ENCODE data around the gene CACHD1.

Gene CACHD1

GRCh38 chr1:64472805-64473204, 2.9 kb downstream of the CACHD1 start:
- Histone ChIP-seq H3K27me3 (ENCODE audit: control insufficient read depth in 1 of 2, insufficient read depth in 2 of 2, low read length in 2 of 2) (peaks cover 0 to 3% of the 10 kb centered on the region in 2 donors), H3K27ac (ENCODE audit: low read length) (no peak overlapping the region), H3K9ac (ENCODE audit: low read length in 2 of 2) (no peak overlapping the region), H3K9me3 (ENCODE audit: control insufficient read depth in 2 of 2, low read length in 2 of 2) (no peaks in the 10 kb centered on the region), H3K36me3 (ENCODE audit: control insufficient read depth in 2 of 2, insufficient read depth in 2 of 2, low read length in 2 of 2) (no peaks in the 10 kb centered on the region), H3K4me1 (ENCODE audit: control insufficient read depth, insufficient read depth, low read length) (peaks cover 29% of the 10 kb centered on the region), H3K4me3 (ENCODE audit: low read length in 2 of 2) (peak overlapping the region in 1 of 2 donors; percentile 88)

- Histone ChIP-seq H3K9ac (ENCODE audit: low read length in 2 of 2) (no peak overlapping the region), H3K9me3 (ENCODE audit: control insufficient read depth in 2 of 2, low read length in 2 of 2) (no peaks in the 10 kb centered on the region), H3K27me3 (ENCODE audit: control insufficient read depth in 1 of 2, insufficient read depth in 2 of 2, low read length in 2 of 2) (peaks cover 0 to 3% of the 10 kb centered on the region in 2 donors), H3K4me3 (ENCODE audit: low read length in 2 of 2) (no peak overlapping the region), H3K27ac (ENCODE audit: low read length) (no peak overlapping the region), H3K36me3 (ENCODE audit: control insufficient read depth in 2 of 2, insufficient read depth in 2 of 2, low read length in 2 of 2) (no peaks in the 10 kb centered on the region), H3K4me1 (ENCODE audit: control insufficient read depth, insufficient read depth, low read length) (peaks cover 29% of the 10 kb centered on the region)
Observed at GRCh38 chr1:64473367-64473766, 3.4 kb downstream of the CACHD1 start.

DNA sequence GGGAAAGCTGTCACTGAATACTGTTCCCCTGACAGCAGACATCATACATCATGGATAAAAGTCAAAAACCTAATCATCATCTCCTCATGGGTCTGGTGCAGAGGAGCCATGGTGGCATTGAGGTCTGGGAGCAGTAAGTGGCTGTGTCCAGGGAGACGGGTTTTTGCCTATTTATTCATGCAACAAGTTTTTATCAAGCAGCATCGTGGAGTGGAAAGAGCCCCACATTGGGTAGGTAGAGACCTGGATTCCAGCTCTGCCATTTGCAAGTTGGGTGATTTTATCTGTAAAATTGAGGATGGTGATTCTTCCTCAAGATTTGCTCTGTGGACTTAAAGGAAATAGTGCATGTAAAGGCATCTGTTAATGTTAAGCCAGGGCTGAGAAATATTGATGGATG, 4.2 kb downstream of the CACHD1 start:
- peaks cover 0 to 3% of the 10 kb centered on the region in 2 donors for H3K27me3 ChIP-seq (ENCODE audit: control insufficient read depth in 1 of 2, insufficient read depth in 2 of 2, low read length in 2 of 2)
- H3K4me3 ChIP-seq (ENCODE audit: low read length in 2 of 2), result no peak overlapping the region
- no peak overlapping the region for H3K9ac ChIP-seq (ENCODE audit: low read length in 2 of 2)
- no peaks in the 10 kb centered on the region for H3K36me3 ChIP-seq (ENCODE audit: control insufficient read depth in 2 of 2, insufficient read depth in 2 of 2, low read length in 2 of 2)
- no peak overlapping the region for H3K27ac ChIP-seq (ENCODE audit: low read length)
- no peaks in the 10 kb centered on the region for H3K9me3 ChIP-seq (ENCODE audit: control insufficient read depth in 2 of 2, low read length in 2 of 2)
- peaks cover 30% of the 10 kb centered on the region for H3K4me1 ChIP-seq (ENCODE audit: control insufficient read depth, insufficient read depth, low read length)

- no peak overlapping the region for H3K4me3 ChIP-seq (ENCODE audit: low read length in 2 of 2)
- peaks cover 31% of the 10 kb centered on the region for H3K4me1 ChIP-seq (ENCODE audit: control insufficient read depth, insufficient read depth, low read length)
- H3K9me3 ChIP-seq (ENCODE audit: control insufficient read depth in 2 of 2, low read length in 2 of 2), result no peaks in the 10 kb centered on the region
- H3K9ac ChIP-seq (ENCODE audit: low read length in 2 of 2), result no peak overlapping the region
- H3K36me3 ChIP-seq (ENCODE audit: control insufficient read depth in 2 of 2, insufficient read depth in 2 of 2, low read length in 2 of 2), result no peaks in the 10 kb centered on the region
- H3K27me3 ChIP-seq (ENCODE audit: control insufficient read depth in 1 of 2, insufficient read depth in 2 of 2, low read length in 2 of 2), result peaks cover 0 to 3% of the 10 kb centered on the region in 2 donors
- no peak overlapping the region for H3K27ac ChIP-seq (ENCODE audit: low read length)
Observed at GRCh38 chr1:64474665-64475439, 4.9 kb downstream of the CACHD1 start.

- Histone ChIP-seq H3K4me3 (ENCODE audit: low read length in 2 of 2) (peak overlapping the region in 1 of 2 donors; percentile 15), H3K36me3 (ENCODE audit: control insufficient read depth in 2 of 2, insufficient read depth in 2 of 2, low read length in 2 of 2) (no peaks in the 10 kb centered on the region), H3K27me3 (ENCODE audit: control insufficient read depth in 1 of 2, insufficient read depth in 2 of 2, low read length in 2 of 2) (peaks cover 0 to 3% of the 10 kb centered on the region in 2 donors), H3K9ac (ENCODE audit: low read length in 2 of 2) (no peak overlapping the region), H3K9me3 (ENCODE audit: control insufficient read depth in 2 of 2, low read length in 2 of 2) (no peaks in the 10 kb centered on the region), H3K4me1 (ENCODE audit: control insufficient read depth, insufficient read depth, low read length) (peaks cover 31% of the 10 kb centered on the region), H3K27ac (ENCODE audit: low read length) (no peak overlapping the region)
Observed at GRCh38 chr1:64476251-64476952, 6.5 kb downstream of the CACHD1 start.

DNA sequence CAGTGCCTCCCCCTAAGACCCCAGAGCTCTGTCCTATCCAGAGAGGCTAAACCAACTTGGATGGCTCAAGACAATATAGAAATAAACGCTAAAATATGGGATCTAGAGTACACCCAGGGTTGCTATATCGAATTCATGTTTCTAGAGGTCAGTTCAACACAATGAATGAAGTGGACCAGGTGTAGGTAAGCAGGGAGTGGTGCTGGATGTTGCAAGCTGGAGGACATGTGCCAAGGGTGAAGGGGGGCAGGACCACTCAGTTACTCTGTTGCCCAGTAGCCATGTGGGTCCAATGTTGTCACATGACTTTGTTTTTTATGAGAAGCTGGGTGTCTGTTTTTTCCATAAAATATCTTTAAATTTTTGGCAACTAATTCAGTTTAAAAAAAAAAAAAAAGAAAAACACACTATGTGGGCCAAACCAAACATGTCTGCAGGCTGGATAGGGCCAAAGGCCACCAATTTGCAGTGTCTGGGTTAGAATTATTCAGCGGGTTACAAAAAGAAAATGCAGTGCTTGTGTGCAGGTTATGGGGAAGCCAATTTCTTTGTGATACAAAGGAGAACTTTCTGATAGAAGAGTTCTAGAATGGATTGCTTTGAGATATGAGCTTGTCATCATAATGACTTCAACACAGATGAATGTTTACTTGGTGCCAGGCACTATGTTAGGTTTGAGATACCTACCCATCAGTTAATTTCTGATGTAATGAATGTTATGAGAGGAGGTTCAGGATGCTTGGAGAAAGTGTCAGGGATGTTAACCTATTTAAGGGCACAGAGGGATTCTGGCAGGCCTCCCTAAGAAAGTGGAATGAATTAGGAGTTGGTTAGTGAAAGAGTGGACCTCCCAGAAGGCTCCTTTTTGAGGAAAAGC, 8.9 kb downstream of the CACHD1 start:
- H3K4me1 ChIP-seq (ENCODE audit: control insufficient read depth, insufficient read depth, low read length), result peaks cover 29% of the 10 kb centered on the region
- no peaks in the 10 kb centered on the region for H3K9me3 ChIP-seq (ENCODE audit: control insufficient read depth in 2 of 2, low read length in 2 of 2)
- no peak overlapping the region for H3K4me3 ChIP-seq (ENCODE audit: low read length in 2 of 2)
- H3K9ac ChIP-seq (ENCODE audit: low read length in 2 of 2), result no peak overlapping the region
- H3K36me3 ChIP-seq (ENCODE audit: control insufficient read depth in 2 of 2, insufficient read depth in 2 of 2, low read length in 2 of 2), result no peaks in the 10 kb centered on the region
- no peak overlapping the region for H3K27ac ChIP-seq (ENCODE audit: low read length)
- no peaks in the 10 kb centered on the region for H3K27me3 ChIP-seq (ENCODE audit: control insufficient read depth in 1 of 2, insufficient read depth in 2 of 2, low read length in 2 of 2)

GRCh38 chr1:64479874-64480273, 9.9 kb downstream of the CACHD1 start:
- Histone ChIP-seq H3K36me3 (ENCODE audit: control insufficient read depth in 2 of 2, insufficient read depth in 2 of 2, low read length in 2 of 2) (no peaks in the 10 kb centered on the region), H3K4me1 (ENCODE audit: control insufficient read depth, insufficient read depth, low read length) (peaks cover 23% of the 10 kb centered on the region), H3K9ac (ENCODE audit: low read length in 2 of 2) (no peak overlapping the region), H3K27ac (ENCODE audit: low read length) (no peak overlapping the region), H3K9me3 (ENCODE audit: control insufficient read depth in 2 of 2, low read length in 2 of 2) (no peaks in the 10 kb centered on the region), H3K4me3 (ENCODE audit: low read length in 2 of 2) (no peak overlapping the region), H3K27me3 (ENCODE audit: control insufficient read depth in 1 of 2, insufficient read depth in 2 of 2, low read length in 2 of 2) (no peaks in the 10 kb centered on the region)

- peaks cover 11% of the 10 kb centered on the region for H3K4me1 ChIP-seq (ENCODE audit: control insufficient read depth, insufficient read depth, low read length)
- H3K27ac ChIP-seq (ENCODE audit: low read length), result no peak overlapping the region
Observed at GRCh38 chr1:64480999-64481772, 11.3 kb downstream of the CACHD1 start.

DNA sequence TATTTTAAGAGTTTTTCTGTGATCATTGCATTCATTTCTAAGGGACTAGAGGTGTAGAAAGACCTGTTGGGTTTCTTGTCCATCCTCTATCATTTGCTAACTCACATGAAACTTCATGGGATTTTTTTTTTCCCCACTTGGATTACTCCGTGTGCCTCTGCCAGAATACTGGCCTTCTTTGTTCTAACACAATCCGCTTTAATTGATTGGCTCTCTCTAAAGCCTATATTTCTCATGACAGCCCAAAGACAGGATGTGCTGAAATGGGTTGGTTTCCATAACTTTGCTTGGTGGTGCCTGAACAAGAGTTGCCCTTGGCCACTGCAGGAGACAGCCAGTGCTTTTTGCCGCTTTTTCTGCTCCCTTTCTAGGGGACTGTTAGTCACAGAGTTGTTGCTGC, 12.2 kb downstream of the CACHD1 start:
- no peak overlapping the region for H3K9ac ChIP-seq (ENCODE audit: low read length in 2 of 2)
- no peak overlapping the region for H3K4me3 ChIP-seq (ENCODE audit: low read length in 2 of 2)
- H3K27ac ChIP-seq (ENCODE audit: low read length), result no peak overlapping the region
- no peaks in the 10 kb centered on the region for H3K9me3 ChIP-seq (ENCODE audit: control insufficient read depth in 2 of 2, low read length in 2 of 2)
- no peaks in the 10 kb centered on the region for H3K27me3 ChIP-seq (ENCODE audit: control insufficient read depth in 1 of 2, insufficient read depth in 2 of 2, low read length in 2 of 2)
- H3K4me1 ChIP-seq (ENCODE audit: control insufficient read depth, insufficient read depth, low read length), result peaks cover 8% of the 10 kb centered on the region
- H3K36me3 ChIP-seq (ENCODE audit: control insufficient read depth in 2 of 2, insufficient read depth in 2 of 2, low read length in 2 of 2), result no peaks in the 10 kb centered on the region

More at GRCh38 chr1:64480999-64481772, 11.3 kb downstream of the CACHD1 start:
- Histone ChIP-seq H3K9ac (ENCODE audit: low read length in 2 of 2) (no peak overlapping the region), H3K27me3 (ENCODE audit: control insufficient read depth in 1 of 2, insufficient read depth in 2 of 2, low read length in 2 of 2) (no peaks in the 10 kb centered on the region), H3K9me3 (ENCODE audit: control insufficient read depth in 2 of 2, low read length in 2 of 2) (no peaks in the 10 kb centered on the region), H3K36me3 (ENCODE audit: control insufficient read depth in 2 of 2, insufficient read depth in 2 of 2, low read length in 2 of 2) (no peaks in the 10 kb centered on the region), H3K4me3 (ENCODE audit: low read length in 2 of 2) (no peak overlapping the region)

DNA sequence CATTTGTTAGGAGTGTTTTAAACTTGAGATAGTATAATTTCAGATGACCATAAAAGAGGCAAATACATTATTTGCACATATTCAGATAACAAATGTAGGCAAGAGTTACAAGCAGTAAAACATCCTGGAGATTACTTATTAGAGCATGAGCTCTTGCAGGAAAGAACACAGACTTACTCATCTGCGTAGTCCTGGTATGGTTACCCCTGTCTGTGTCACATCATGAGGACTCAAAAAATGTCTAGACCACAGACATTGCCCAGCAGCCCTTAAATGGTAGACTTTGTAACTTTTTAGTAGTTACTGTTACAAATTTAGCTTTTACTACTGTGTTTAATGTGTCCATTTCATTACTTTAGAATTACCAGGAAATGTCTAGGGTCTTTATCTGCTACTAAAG, 12.8 kb downstream of the CACHD1 start:
- H3K4me1 ChIP-seq (ENCODE audit: control insufficient read depth, insufficient read depth, low read length), result peaks cover 8% of the 10 kb centered on the region
- H3K9me3 ChIP-seq (ENCODE audit: control insufficient read depth in 2 of 2, low read length in 2 of 2), result no peaks in the 10 kb centered on the region
- H3K27me3 ChIP-seq (ENCODE audit: control insufficient read depth in 1 of 2, insufficient read depth in 2 of 2, low read length in 2 of 2), result no peaks in the 10 kb centered on the region
- no peak overlapping the region for H3K27ac ChIP-seq (ENCODE audit: low read length)
- H3K4me3 ChIP-seq (ENCODE audit: low read length in 2 of 2), result no peak overlapping the region
- H3K36me3 ChIP-seq (ENCODE audit: control insufficient read depth in 2 of 2, insufficient read depth in 2 of 2, low read length in 2 of 2), result no peaks in the 10 kb centered on the region
- no peak overlapping the region for H3K9ac ChIP-seq (ENCODE audit: low read length in 2 of 2)

Measured in stomach smooth muscle (tissue), 2 donors.